H9 (cell line): Measurements from ENCODE around the gene SLC1A5. TPM values are rescaled to one million over a fixed set of nuclear protein-coding genes. Genes with fewer than 3 reads are reported as not detected.

Source experiments
- DNase-seq: peaks from one replicate; pipeline ENCODE4 v3.0.0-alpha.2; 2017
- H2AFZ ChIP-seq: one replicate; pipeline ENCODE4 v1.6.1; 2013; ENCODE audit warnings: mild to moderate bottlenecking, low read length, control low read depth, moderate library complexity
- H2AK5ac ChIP-seq: 2 replicates; pipeline ENCODE4 v1.6.1; 2013; ENCODE audit warnings: low read length, control low read depth, mixed read lengths; ENCODE audit not compliant: insufficient read length
- H2BK120ac ChIP-seq: one replicate; pipeline ENCODE4 v1.6.1; 2013; ENCODE audit warnings: low read depth, mild to moderate bottlenecking, low read length, control low read depth, inconsistent platforms; ENCODE audit not compliant: poor library complexity, severe bottlenecking
- H2BK12ac ChIP-seq: 2 replicates; pipeline ENCODE4 v1.6.1; 2013; ENCODE audit warnings: low read length, control low read depth, mixed read lengths, low read depth; ENCODE audit not compliant: insufficient read length
- H2BK15ac ChIP-seq: 2 replicates; pipeline ENCODE4 v1.6.1; 2013; ENCODE audit warnings: low read depth, low read length, control low read depth
- H2BK20ac ChIP-seq: one replicate; pipeline ENCODE4 v1.6.1; 2013; ENCODE audit warnings: low read depth, mild to moderate bottlenecking, low read length, control low read depth, inconsistent platforms; ENCODE audit not compliant: poor library complexity, severe bottlenecking
- H2BK5ac ChIP-seq: 2 replicates; pipeline ENCODE4 v1.6.1; 2013; ENCODE audit warnings: low read length, control low read depth, mixed read lengths; ENCODE audit not compliant: insufficient read length
- H3K14ac ChIP-seq: 2 replicates; pipeline ENCODE4 v1.6.1; 2013; ENCODE audit warnings: low read length, control low read depth; ENCODE audit not compliant: insufficient read depth
- H3K18ac ChIP-seq: 2 replicates; pipeline ENCODE4 v1.6.1; 2013; ENCODE audit warnings: low read depth, mild to moderate bottlenecking, mixed read lengths, low read length, control low read depth; ENCODE audit not compliant: insufficient read length
- H3K23ac ChIP-seq: 2 replicates; pipeline ENCODE4 v1.6.1; 2013; ENCODE audit warnings: low read length, control low read depth, mixed read lengths, low read depth; ENCODE audit not compliant: insufficient read length
- H3K23me2 ChIP-seq: 2 replicates; pipeline ENCODE4 v1.6.1; 2013; ENCODE audit warnings: low read depth, mild to moderate bottlenecking, mixed read lengths, low read length, control low read depth; ENCODE audit not compliant: insufficient read length, poor library complexity, severe bottlenecking
- H3K27ac ChIP-seq: 2 replicates; pipeline ENCODE4 v1.5.1; 2013; ENCODE audit warnings: low read length, control low read depth, mixed read lengths, low read depth; ENCODE audit not compliant: insufficient read length
- H3K27me3 ChIP-seq: 2 replicates; pipeline ENCODE4 v1.6.1; 2013; ENCODE audit warnings: low read length, control low read depth, inconsistent platforms; ENCODE audit not compliant: insufficient read depth
- H3K4ac ChIP-seq: 2 replicates; pipeline ENCODE4 v1.6.1; 2013; ENCODE audit warnings: low read depth, mild to moderate bottlenecking, control low read depth, inconsistent platforms, low read length, moderate library complexity
- H3K4me1 ChIP-seq: 2 replicates; pipeline ENCODE4 v1.6.1; 2013; ENCODE audit warnings: low read length, control low read depth, inconsistent platforms; ENCODE audit not compliant: insufficient read depth
- H3K4me2 ChIP-seq: 2 replicates; pipeline ENCODE4 v1.6.1; 2013; ENCODE audit warnings: low read length, control low read depth, mixed read lengths; ENCODE audit not compliant: insufficient read length, insufficient read depth
- H3K56ac ChIP-seq: 2 replicates; pipeline ENCODE4 v1.6.1; 2013; ENCODE audit warnings: low read depth, mild to moderate bottlenecking, mixed read lengths, low read length, control low read depth; ENCODE audit not compliant: insufficient read length
- H3K79me1 ChIP-seq: 2 replicates; pipeline ENCODE4 v1.6.1; 2013; ENCODE audit warnings: low read depth, mild to moderate bottlenecking, moderate library complexity, low read length, control low read depth, inconsistent platforms; ENCODE audit not compliant: insufficient read depth, poor library complexity, severe bottlenecking
- H3K79me2 ChIP-seq: 2 replicates; pipeline ENCODE4 v1.6.1; 2013; ENCODE audit warnings: low read length, control low read depth, inconsistent platforms; ENCODE audit not compliant: insufficient read depth
- H3K9ac ChIP-seq: 2 replicates; pipeline ENCODE4 v1.6.1; 2013; ENCODE audit warnings: low read length, control low read depth, mixed read lengths; ENCODE audit not compliant: insufficient read length; ENCODE audit errors: extremely low read depth
- H3K9me3 ChIP-seq: one replicate; pipeline ENCODE4 v1.6.1; 2013; ENCODE audit warnings: low read depth, low read length, inconsistent platforms; ENCODE audit not compliant: control insufficient read depth
- H3T11ph ChIP-seq: one replicate; pipeline ENCODE4 v1.6.1; 2013; ENCODE audit warnings: mild to moderate bottlenecking, low read length, control low read depth, inconsistent platforms
- H4K20me1 ChIP-seq: one replicate; pipeline ENCODE4 v1.6.1; 2013; ENCODE audit not compliant: control insufficient read depth, insufficient read length, insufficient read depth
- H4K5ac ChIP-seq: 2 replicates; pipeline ENCODE4 v1.6.1; 2013; ENCODE audit warnings: low read depth, mild to moderate bottlenecking, mixed read lengths, low read length, control low read depth; ENCODE audit not compliant: insufficient read length
- H4K8ac ChIP-seq: replicated peaks from 2 replicates; pipeline ENCODE4 v1.6.1; 2013; ENCODE audit warnings: low read length, control low read depth, mixed read lengths, low read depth; ENCODE audit not compliant: insufficient read length
- H4K91ac ChIP-seq: 2 replicates; pipeline ENCODE4 v1.6.1; 2013; ENCODE audit warnings: low read depth, mild to moderate bottlenecking, moderate library complexity, mixed read lengths, low read length, control low read depth; ENCODE audit not compliant: insufficient read length
- H3K27ac Mint-ChIP-seq, 3 experiments: 2 replicates in 2 of 3; 3 replicates in 1 of 3; pipeline ENCODE4 v1.8.0; 2020 to 2021; ENCODE audit warnings: mixed read lengths in 3 of 3, mild to moderate bottlenecking in 1 of 3, moderate library complexity in 1 of 3
- H3K27me3 Mint-ChIP-seq: 2 replicates; pipeline ENCODE4 v1.8.0; 2021; ENCODE audit warnings: low read depth, mild to moderate bottlenecking, moderate library complexity, mixed read lengths
- H3K36me3 Mint-ChIP-seq, 3 experiments: 2 replicates in 2 of 3; 3 replicates in 1 of 3; pipeline ENCODE4 v1.8.0; 2020 to 2021; ENCODE audit warnings: low read depth in 3 of 3, mixed read lengths in 3 of 3; ENCODE audit not compliant: insufficient read depth in 1 of 3
- H3K4me1 Mint-ChIP-seq, 2 experiments: 2 replicates each; pipeline ENCODE4 v1.8.0; 2020; ENCODE audit warnings: mixed read lengths in 2 of 2
- H3K4me3 Mint-ChIP-seq, 2 experiments: 2 replicates in 1 of 2; 3 replicates in 1 of 2; pipeline ENCODE4 v1.8.0; 2020 to 2021; ENCODE audit warnings: mild to moderate bottlenecking in 2 of 2, mixed read lengths in 2 of 2, moderate library complexity in 1 of 2
- H3K9me3 Mint-ChIP-seq, 2 experiments: 2 replicates in 1 of 2; 3 replicates in 1 of 2; pipeline ENCODE4 v1.8.0; 2020; ENCODE audit warnings: mild to moderate bottlenecking in 2 of 2, mixed read lengths in 2 of 2, moderate library complexity in 1 of 2
- WGBS: extraction: QIAGEN DNeasy Blood & Tissue Kit; methylation state at CpG from one replicate; pipeline ENCODE4 v1.1.7; 2013; ENCODE audit warnings: missing lambda C conversion rate, low lambda C conversion rate, mixed read lengths; ENCODE audit not compliant: insufficient read length; ENCODE audit errors: extremely low coverage; 5-methylcytosine and 5-hydroxymethylcytosine counted together
- total RNA-seq: library from RNA; stranded (reverse); gene quantifications from 2 replicates; pipeline ENCODE4 v1.2.1, GENCODE V29; 2021
- TF ChIP-seq, protein P1 (sequence below): fragments of 200-600 bp; sonication (generic); conservative IDR thresholded peaks from 3 replicates; pipeline ENCODE4 v1.8.0; 2021; ENCODE audit warnings: antibody characterized with exemption, mild to moderate bottlenecking

The SLC1A5 gene
- total RNA-seq, 1 experiment from 2014 or later = 258 TPM

DNA sequence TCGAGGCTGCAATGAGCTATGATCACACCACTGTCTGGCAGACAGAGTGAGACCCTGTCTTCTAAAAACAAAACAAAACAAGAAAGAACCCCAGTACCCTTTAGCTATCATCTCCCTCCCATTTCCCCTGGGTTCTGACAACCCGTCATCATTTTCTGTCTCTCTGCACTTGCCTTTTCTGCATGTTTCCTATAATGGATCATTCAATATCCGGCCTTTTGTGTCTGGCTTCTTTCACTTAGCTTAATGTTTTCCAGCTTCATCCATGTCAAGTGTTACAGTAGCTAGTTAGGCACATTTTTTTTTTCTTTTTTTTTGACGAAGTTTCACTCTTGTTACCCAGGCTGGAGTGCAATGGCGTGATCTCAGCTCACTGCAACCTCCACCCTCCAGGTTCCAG is 45.7 kb upstream of the SLC1A5 start:
- H2BK15ac ChIP-seq = no peak overlapping the region
- no peaks in the 10 kb centered on the region for H3K79me1 ChIP-seq
- no peak overlapping the region for H3K4ac ChIP-seq
- no peak for DNase-seq
- H3K9ac ChIP-seq = no peak overlapping the region
- Mint-ChIP-seq H3K27ac (no peak overlapping the region), H3K9me3 (peaks cover 5% of the 10 kb centered on the region in 2 experiments; a peak in 4 of 5 replicates), H3K4me1 (no peaks in the 10 kb centered on the region), H3K4me3 (no peak overlapping the region), H3K36me3 (peaks cover 10 to 17% (median 10%) of the 10 kb centered on the region in 3 experiments; a peak in 6 of 7 replicates), H3K27me3 (no peaks in the 10 kb centered on the region)
- H3K56ac ChIP-seq = no peak overlapping the region
- no peak overlapping the region for H3K4me2 ChIP-seq
- H3K4me1 ChIP-seq = no peaks in the 10 kb centered on the region
- no peaks in the 10 kb centered on the region for H3K79me2 ChIP-seq
- no peaks in the 10 kb centered on the region for H3K9me3 ChIP-seq
- no peak overlapping the region for H4K8ac ChIP-seq
- H2BK20ac ChIP-seq = no peak overlapping the region
- H2AFZ ChIP-seq = no peak overlapping the region
- no peak overlapping the region for H3K18ac ChIP-seq
- H4K91ac ChIP-seq = no peak overlapping the region
- H2BK12ac ChIP-seq = no peak overlapping the region
- H2BK5ac ChIP-seq = no peak overlapping the region
- no peak overlapping the region for H3K27ac ChIP-seq
- no peak overlapping the region for H3K14ac ChIP-seq
- H3T11ph ChIP-seq = no peak overlapping the region
- TF ChIP-seq, protein P1, sequence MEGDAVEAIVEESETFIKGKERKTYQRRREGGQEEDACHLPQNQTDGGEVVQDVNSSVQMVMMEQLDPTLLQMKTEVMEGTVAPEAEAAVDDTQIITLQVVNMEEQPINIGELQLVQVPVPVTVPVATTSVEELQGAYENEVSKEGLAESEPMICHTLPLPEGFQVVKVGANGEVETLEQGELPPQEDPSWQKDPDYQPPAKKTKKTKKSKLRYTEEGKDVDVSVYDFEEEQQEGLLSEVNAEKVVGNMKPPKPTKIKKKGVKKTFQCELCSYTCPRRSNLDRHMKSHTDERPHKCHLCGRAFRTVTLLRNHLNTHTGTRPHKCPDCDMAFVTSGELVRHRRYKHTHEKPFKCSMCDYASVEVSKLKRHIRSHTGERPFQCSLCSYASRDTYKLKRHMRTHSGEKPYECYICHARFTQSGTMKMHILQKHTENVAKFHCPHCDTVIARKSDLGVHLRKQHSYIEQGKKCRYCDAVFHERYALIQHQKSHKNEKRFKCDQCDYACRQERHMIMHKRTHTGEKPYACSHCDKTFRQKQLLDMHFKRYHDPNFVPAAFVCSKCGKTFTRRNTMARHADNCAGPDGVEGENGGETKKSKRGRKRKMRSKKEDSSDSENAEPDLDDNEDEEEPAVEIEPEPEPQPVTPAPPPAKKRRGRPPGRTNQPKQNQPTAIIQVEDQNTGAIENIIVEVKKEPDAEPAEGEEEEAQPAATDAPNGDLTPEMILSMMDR = no peak
- no peaks in the 10 kb centered on the region for H3K23me2 ChIP-seq
- H2BK120ac ChIP-seq = no peak overlapping the region
- no peak overlapping the region for H4K5ac ChIP-seq
- H3K27me3 ChIP-seq = no peaks in the 10 kb centered on the region
- no peak overlapping the region for H3K23ac ChIP-seq
- WGBS = no CpG with 5 or more reads among the region's 5 CpGs
- no peak overlapping the region for H2AK5ac ChIP-seq
- H4K20me1 ChIP-seq = no peaks in the 10 kb centered on the region
